ENCODE results near the gene WDR37.
"Not testable (repeated sequence)": the region's sequence is repeated elsewhere in the genome, so short reads cannot be mapped to it uniquely, and the experiment has no call there.

The WDR37 gene

DNA sequence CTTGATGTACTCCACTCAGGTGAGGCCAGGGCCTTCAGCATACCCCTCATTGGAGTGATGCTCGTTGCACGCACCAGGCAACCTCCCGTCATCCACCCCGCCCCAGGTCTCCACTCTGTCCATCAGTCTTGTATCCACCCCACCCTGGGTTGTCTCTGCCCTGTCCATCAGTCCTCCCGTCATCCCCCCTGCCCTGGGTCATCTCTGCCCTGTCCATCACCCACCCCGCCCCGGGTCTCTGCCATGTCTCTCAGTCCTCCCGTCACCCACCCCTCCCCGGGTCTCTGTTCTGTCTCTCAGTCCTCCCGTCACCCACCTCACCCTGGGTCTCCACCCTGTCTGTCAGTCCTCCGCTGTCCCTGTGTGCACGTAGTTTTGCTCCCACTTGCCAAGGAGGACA is 59.9 kb downstream of the WDR37 start:
- no peak for DNase-seq
- no peak overlapping the region for H3K4me3 ChIP-seq (ENCODE audit: low read depth, low read length)
- no peaks in the 10 kb centered on the region for H3K27me3 ChIP-seq (ENCODE audit: insufficient read depth, low read depth, severe bottlenecking)
- no peaks in the 10 kb centered on the region for H3K9me3 ChIP-seq (ENCODE audit: severe bottlenecking)
- H3K27ac ChIP-seq: no peak overlapping the region
- TF ChIP-seq, protein P1, sequence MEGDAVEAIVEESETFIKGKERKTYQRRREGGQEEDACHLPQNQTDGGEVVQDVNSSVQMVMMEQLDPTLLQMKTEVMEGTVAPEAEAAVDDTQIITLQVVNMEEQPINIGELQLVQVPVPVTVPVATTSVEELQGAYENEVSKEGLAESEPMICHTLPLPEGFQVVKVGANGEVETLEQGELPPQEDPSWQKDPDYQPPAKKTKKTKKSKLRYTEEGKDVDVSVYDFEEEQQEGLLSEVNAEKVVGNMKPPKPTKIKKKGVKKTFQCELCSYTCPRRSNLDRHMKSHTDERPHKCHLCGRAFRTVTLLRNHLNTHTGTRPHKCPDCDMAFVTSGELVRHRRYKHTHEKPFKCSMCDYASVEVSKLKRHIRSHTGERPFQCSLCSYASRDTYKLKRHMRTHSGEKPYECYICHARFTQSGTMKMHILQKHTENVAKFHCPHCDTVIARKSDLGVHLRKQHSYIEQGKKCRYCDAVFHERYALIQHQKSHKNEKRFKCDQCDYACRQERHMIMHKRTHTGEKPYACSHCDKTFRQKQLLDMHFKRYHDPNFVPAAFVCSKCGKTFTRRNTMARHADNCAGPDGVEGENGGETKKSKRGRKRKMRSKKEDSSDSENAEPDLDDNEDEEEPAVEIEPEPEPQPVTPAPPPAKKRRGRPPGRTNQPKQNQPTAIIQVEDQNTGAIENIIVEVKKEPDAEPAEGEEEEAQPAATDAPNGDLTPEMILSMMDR (IDR thresholded peaks at IDR 0.05; ENCODE audit: low read depth, low read length): no peak
- no peaks in the 10 kb centered on the region for H3K36me3 ChIP-seq

DNA sequence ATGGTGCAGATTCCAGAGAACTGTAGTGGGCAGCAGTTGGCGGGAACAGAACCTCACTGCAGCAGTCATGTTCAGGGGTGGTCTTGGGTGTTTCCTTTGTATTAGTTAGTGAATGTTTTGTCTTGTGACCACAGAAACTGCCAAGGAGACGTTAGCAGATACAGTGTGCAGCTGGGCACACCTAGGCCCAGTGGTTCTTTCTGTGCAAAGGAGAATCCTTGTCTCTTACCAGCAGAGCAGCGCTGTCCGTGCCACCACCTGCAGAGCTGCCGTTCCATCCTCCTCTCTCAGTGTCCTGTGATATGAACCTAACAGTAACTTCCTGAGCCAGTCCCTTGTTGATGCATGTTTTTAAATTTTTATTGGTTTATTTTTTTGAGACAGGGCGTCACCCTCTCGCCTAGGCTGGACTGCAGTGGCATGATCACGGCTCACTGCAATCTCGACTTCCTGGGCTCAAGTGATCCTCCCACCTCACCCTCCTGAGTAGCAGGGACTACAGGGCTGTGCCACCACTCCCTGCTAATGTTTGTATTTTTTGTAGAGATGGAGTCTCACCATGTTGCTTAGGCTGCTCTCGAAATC is 60.6 kb downstream of the WDR37 start:
- DNase-seq: no peak
- H3K27me3 ChIP-seq (ENCODE audit: insufficient read depth, low read depth, severe bottlenecking): no peaks in the 10 kb centered on the region
- no peak overlapping the region for H3K4me3 ChIP-seq (ENCODE audit: low read depth, low read length)
- H3K27ac ChIP-seq: no peak overlapping the region
- no peaks in the 10 kb centered on the region for H3K9me3 ChIP-seq (ENCODE audit: severe bottlenecking)
- H3K36me3 ChIP-seq: no peaks in the 10 kb centered on the region
- TF ChIP-seq, protein P1 (IDR thresholded peaks at IDR 0.05; ENCODE audit: low read depth, low read length): no peak

DNA sequence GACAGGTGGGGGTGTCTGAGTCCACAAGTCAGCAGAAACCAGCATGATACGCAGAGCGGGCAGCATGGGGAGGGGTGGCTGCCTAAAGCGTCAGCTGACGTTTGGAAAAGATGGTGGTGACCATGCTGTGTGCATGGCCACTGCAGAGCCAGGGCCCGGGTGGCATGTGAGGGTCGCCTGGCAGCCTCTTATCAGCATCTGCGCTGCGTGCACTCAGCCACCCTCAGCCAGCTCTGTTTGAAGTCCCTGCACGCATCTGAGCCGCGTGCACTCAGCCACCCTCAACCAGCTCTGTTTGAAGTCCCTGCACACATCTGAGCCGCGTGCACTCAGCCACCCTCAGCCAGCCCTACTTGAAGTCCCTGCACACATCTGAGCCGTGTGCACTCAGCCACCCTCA is 61.5 kb downstream of the WDR37 start:
- no peak for DNase-seq
- Histone ChIP-seq H3K36me3 (no peaks in the 10 kb centered on the region), H3K9me3 (ENCODE audit: severe bottlenecking) (no peaks in the 10 kb centered on the region), H3K4me3 (ENCODE audit: low read depth, low read length) (no peak overlapping the region), H3K27ac (no peak overlapping the region), H3K27me3 (ENCODE audit: insufficient read depth, low read depth, severe bottlenecking) (no peaks in the 10 kb centered on the region)
- TF ChIP-seq, protein P1 (IDR thresholded peaks at IDR 0.05; ENCODE audit: low read depth, low read length): no peak

DNA sequence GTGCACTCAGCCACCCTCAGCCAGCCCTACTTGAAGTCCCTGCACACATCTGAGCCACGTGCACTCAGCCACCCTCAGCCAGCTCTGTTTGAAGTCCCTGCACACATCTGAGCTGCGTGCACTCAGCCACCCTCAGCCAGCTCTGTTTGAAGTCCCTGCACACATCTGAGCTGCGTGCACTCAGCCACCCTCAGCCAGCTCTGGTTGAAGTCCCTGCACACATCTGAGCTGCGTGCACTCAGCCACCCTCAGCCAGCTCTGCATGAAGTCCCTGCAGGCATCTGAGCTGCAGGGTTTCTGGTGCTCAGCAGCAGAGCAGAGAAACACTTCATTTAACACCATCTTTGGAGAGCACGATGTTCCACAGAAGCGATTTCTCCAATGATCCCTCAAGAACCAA is 62.1 kb downstream of the WDR37 start:
- not testable (repeated sequence) for H3K9me3 ChIP-seq (ENCODE audit: severe bottlenecking); H3K27me3 ChIP-seq (ENCODE audit: insufficient read depth, low read depth, severe bottlenecking); H3K4me3 ChIP-seq (ENCODE audit: low read depth, low read length); H3K36me3 ChIP-seq; H3K27ac ChIP-seq; DNase-seq

DNA sequence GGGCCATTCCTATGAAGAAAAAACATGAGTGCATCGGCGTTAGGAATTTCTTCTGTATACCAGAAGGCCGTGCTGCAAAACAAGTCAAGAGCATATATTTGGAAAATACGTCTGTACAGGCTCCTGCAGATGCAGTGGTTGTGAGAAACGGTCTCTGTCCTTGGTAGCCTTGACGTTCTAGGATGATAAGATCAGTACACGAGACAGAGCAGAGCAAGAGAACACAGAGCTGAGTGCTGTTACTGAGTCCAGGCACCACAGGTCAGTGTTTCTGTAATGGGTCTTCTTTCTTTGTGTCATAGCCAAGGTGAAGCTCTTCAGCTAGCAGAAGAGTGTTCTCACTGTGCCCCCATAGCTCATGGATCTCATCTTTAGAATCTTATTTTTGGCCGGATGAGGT is 62.8 kb downstream of the WDR37 start:
- TF ChIP-seq, protein P1 (IDR thresholded peaks at IDR 0.05; ENCODE audit: low read depth, low read length): no peak
- no peak overlapping the region for H3K4me3 ChIP-seq (ENCODE audit: low read depth, low read length)
- no peaks in the 10 kb centered on the region for H3K9me3 ChIP-seq (ENCODE audit: severe bottlenecking)
- no peak for DNase-seq
- H3K27ac ChIP-seq: no peak overlapping the region
- H3K27me3 ChIP-seq (ENCODE audit: insufficient read depth, low read depth, severe bottlenecking): no peaks in the 10 kb centered on the region
- H3K36me3 ChIP-seq: no peaks in the 10 kb centered on the region

DNA sequence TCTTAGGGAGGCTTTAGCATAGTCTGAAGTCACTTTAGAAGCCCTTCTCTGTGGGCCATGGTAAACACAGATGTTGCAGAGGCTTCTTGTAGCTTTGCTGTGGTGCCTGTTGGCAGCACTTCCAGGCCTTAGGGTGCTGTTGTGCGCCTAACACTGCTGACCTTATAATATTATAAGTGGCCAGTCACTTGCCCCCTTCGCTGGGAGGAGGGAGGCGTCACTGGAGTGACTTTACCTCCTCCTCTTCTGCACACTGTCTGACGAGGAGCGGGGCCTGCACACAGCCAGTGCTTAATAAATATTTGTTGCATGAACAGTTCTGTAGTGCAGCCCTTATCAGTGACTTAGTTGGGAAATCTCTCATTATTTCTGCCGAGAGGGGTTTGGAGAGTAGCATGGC is 63.3 kb downstream of the WDR37 start:
- DNase-seq: no peak
- Histone ChIP-seq H3K36me3 (no peaks in the 10 kb centered on the region), H3K27ac (no peak overlapping the region), H3K4me3 (ENCODE audit: low read depth, low read length) (no peak overlapping the region), H3K9me3 (ENCODE audit: severe bottlenecking) (no peaks in the 10 kb centered on the region), H3K27me3 (ENCODE audit: insufficient read depth, low read depth, severe bottlenecking) (no peaks in the 10 kb centered on the region)
- TF ChIP-seq, protein P1 (IDR thresholded peaks at IDR 0.05; ENCODE audit: low read depth, low read length): no peak

Data from WERI-Rb-1 (cell line).